Embryonic facial prominence (tissue), 1 donor: ENCODE data around the gene DES.

Source experiments
- DNase-seq: peaks from one replicate; pipeline ENCODE4 v3.0.0-alpha.2; 2016; ENCODE audit errors: extremely low spot score

Gene DES

DNA sequence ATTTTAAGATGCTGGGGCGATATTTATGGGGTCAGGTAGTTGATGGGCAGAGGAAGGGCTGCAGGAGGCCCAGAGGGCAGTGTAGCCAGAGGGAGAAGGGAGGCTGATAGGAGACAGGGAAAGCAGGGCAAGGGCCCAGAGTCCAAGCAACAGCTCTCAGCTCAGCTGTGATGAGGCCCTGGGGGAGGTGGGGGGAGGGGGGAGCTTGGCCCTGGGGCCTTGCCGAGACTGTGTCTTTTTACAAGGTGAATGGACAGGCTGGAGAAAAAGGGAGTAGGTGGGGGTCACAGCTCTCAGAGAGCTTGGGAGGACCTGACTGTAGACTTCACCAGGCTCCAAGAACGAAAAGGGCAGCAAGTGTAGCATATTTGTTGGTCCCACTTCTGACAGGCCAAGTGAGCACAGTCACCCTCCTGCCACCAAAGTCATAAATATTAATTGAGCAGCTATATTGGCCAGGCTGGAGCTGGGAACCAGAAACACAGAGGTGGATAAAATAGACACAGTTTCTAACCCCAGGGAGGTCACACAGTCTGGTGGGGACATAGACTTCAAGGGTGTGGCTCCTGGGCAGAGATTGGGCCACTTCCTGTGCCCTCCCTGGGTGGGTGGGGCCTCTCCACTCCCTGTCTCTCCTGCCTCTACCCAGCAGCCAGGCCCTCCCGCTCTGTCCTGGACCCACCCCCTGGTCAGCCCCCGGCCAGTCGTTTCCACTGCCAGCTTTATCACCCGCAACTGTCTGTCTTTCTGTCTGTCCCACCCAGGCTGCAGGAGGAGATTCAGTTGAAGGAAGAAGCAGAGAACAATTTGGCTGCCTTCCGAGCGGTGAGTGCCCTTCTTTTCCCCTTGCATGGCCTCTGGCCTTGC is 1.4 kb downstream of the DES start:
- no peak for DNase-seq

DNA sequence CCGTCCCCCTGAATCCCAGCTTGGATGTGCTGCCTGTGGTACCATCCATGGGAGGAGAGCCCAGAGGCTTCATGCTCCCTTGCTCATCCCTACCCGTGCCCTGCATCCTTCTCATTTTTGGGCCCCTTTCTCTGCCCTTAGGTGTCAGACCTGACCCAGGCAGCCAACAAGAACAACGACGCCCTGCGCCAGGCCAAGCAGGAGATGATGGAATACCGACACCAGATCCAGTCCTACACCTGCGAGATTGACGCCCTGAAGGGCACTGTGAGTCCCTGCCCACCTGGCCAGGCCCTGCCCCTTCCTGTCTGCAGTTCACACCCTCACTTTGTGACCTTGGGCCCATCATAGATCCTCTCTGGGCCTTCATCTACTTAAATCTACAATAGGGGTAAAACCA is 2.5 kb downstream of the DES start:
- no peak for DNase-seq

DNA sequence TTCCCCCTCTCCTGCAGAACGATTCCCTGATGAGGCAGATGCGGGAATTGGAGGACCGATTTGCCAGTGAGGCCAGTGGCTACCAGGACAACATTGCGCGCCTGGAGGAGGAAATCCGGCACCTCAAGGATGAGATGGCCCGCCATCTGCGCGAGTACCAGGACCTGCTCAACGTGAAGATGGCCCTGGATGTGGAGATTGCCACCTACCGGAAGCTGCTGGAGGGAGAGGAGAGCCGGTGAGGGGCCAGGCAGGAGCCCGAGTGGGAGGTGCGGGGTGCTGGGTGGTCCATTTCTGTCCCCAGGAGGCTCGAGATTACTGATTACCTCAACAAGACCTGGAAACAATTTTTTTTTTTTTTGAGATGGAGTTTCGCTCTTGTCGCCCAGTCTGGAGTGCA is 3.1 kb downstream of the DES start:
- DNase-seq, result no peak

DNA sequence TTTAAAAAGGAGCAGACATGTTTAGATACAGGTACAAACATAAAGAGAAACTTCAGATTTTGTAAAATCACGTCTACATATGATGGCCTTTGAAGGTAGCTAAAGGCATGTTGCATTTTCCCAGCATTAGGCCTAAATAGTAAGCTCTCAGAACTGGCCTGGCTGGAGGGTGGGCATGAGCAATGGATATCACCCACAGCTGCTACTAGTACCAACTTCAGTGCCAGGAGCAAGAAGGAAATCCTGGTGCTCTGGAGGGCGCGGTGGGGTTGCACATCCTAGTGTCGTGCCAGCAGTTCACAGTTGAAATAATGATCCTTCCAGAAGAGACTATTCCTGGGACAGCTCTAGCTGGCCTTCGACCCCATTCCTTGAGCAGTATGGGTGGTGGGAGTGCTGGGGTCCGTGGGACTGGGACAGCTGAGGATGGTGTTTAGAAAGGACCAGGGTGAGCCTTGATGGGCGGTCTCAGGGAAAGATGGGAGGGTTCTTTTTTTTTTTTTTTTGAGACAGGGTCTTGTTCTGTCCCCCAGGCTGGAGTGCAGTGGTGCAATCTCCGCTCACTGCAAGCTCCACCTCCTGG is 4.9 kb downstream of the DES start:
- DNase-seq, result no peak

DNA sequence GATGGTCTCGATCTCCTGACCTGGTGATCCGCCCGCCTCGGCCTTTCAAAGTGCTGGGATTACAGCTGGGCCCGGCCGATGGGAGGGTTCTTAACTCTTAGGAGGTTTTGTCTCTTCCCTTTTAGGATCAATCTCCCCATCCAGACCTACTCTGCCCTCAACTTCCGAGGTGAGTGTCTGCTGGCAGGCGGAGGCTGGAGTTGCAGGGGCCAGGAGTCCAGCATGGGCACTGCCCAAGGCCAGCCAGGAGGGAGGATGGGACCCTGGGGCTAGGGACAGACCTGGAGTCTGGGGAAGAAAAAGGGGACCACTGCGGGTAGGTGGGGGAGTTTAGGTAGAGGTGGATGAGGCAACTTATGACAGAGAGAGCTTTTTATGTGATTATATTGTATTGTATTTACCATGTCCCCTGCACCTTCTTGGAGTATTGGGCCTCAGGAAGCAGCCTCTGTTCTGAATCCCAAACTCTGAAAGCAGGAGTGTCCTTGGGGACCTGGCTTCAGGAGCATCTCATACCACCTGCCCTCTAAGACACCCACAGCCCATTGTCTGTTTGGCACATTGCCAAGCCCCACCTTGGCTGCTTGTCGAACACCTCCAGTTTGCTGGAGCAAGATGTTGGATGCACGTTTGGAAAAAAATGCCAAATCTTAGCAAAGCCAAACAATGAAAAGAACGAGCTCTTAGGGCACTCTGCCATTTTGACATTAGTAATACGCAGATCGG is 5.6 kb downstream of the DES start:
- DNase-seq, result no peak

DNA sequence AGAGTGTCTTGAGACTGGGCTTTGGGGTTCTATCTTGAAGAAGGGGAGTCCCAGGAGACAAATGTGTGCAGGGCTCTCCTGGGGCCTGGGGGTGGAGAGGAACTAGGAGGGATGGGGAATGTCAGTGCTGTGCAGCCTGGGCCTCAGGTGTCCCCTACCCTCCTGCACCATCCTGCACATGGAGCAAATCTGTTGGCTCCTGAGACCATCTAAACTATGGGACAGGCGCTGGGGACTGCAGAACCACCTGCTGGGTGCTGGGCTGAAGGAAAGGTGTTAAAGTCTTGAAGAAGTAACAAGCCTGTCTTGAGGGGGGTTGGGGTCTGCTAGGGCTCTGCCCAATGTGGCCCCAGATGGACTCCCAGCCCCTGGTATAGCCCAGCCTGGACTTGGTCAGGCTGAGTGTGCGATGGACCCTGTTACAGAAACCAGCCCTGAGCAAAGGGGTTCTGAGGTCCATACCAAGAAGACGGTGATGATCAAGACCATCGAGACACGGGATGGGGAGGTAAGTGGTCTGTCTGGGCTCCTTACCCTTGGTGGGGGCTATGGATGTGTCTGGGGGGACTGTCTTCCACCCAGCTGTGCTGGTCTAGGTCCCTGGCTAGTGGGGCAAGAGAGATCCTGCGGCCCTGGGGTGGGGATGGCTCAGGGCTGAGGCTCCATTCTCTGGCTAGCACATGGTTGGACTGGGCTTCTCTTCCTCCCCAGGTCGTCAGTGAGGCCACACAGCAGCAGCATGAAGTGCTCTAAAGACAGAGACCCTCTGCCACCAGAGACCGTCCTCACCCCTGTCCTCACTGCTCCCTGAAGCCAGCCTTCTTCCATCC is 7.3 kb downstream of the DES start:
- DNase-seq, result no peak

DNA sequence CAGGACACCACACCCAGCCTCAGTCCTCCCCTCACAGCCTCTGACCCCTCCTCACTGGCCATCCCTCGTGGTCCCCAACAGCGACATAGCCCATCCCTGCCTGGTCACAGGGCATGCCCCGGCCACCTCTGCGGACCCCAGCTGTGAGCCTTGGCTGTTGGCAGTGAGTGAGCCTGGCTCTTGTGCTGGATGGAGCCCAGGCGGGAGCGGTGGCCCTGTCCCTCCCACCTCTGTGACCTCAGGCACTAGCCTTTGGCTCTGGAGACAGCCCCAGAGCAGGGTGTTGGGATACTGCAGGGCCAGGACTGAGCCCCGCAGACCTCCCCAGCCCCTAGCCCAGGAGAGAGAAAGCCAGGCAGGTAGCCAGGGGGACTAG is 7.9 kb downstream of the DES start:
- no peak for DNase-seq

DNA sequence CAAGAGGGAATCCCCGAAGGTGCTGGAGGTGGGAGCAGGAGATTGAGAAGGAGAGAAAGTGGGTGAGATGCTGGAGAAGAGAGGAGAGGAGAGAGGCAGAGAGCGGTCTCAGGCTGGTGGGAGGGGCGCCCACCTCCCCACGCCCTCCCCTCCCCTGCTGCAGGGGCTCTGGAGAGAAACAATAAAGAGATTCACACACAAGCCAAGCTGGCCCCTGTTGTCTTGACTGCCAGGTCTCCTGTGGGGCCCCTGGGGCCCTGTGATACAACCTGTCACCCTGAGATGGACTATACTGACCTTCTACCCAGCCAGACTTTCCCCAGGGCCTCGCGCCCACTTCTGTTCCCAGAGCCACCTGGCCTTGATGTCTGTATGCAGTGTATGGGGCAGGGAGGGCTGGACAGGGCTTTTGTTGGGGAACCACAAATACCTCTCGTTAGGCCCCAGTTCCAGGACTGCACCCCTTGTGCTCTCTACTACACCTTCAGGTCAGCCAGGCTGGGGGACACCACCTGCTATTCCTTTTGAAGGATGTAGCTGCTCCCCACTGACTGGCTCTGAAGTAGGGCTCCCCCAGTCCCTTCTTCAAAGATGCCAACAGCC is 8.5 kb downstream of the DES start:
- no peak for DNase-seq

DNA sequence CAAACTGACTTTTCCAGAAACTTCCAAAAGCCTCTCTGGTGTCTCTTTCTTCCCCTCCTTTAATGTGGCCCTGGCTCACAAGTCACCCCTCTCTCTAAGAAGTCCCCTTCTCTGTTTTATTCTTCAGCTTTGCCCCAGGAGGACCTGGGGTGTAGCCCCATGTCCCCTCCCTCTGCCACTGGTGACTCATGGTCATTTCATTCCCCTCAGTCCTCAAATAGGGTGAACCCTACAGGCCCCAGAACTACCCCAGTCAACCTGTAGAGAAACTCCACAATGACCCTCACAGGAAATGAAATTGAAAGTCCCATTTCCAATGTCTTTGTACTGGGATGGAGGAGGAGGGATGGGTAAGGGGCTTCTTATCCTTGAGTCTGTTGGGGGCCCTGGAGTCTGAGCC is 10.3 kb downstream of the DES start:
- DNase-seq, result no peak

DNA sequence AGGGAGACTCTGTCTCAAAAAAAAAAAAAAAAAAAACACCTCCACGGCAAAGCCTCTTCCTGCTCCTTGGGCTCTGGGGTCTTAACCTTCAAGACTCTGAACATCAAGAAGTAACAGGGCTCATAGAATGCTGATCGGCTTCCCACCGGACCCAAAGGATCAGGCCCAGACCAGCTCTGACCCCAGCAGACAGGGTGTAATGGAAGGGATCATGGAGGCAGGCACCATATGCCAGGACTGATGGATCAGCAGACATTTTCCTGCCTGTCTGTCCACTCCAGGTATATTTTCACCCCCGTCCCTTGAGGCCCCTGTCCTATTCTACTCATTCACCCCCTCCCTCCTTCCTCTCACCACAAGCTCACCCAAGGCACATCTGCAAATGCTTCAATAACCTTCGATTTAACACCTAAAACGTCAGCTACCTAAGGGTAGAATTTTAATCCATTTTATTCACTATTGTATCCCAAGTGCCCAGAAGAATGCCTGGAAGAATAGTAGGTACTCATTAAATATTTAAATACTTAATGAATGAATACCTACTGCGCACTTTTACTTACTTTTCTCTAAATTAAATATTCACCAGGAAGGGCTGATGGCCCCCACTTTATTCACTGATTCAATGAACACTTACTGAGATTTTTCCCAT is 11.9 kb downstream of the DES start:
- no peak for DNase-seq

DNA sequence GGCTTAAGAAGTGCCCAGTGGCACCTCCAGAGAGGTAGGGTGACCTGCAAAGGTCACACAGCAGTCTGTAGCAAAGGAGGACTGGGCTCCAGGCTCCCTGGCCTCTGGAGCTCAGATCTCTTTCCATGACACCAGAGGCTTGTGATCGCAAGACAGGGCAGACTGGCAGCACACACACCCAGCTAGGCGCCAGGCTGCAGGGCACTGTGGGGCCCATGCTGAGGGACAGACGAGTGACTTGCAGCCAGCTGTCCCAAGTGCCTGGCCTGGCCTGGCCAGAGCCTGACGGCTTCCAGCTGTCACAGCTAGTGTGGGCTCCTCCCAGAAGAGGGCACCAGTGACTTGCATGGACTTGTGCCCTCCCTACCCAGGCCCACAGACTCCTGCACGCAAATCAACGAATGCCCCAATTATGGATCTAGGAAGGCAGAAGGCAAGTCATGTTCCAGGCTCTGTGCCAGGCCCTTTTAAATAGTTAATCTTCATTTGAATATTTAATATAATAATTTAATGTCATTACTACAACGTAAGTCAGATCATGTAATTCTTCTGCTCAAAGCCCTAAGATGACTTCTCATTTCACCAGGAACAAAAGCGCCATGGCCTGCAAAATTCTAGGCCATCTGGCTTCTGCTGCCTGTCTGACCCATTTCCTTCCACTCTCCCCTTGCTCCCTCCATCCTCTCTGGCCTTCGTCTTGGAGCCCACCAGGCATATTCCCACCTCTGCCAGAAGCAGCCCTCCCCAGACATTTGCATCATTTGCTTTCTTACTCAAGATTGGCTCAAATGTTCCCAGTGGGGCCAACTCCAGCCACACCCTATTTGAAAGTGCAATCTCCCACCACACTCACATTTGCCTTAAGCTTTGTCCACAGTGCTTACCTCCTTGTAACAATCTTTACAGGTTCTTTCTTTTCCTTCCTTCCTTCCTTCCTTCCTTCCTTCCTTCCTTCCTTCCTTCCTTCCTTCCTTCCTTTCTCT is 12.7 kb downstream of the DES start:
- no peak for DNase-seq

DNA sequence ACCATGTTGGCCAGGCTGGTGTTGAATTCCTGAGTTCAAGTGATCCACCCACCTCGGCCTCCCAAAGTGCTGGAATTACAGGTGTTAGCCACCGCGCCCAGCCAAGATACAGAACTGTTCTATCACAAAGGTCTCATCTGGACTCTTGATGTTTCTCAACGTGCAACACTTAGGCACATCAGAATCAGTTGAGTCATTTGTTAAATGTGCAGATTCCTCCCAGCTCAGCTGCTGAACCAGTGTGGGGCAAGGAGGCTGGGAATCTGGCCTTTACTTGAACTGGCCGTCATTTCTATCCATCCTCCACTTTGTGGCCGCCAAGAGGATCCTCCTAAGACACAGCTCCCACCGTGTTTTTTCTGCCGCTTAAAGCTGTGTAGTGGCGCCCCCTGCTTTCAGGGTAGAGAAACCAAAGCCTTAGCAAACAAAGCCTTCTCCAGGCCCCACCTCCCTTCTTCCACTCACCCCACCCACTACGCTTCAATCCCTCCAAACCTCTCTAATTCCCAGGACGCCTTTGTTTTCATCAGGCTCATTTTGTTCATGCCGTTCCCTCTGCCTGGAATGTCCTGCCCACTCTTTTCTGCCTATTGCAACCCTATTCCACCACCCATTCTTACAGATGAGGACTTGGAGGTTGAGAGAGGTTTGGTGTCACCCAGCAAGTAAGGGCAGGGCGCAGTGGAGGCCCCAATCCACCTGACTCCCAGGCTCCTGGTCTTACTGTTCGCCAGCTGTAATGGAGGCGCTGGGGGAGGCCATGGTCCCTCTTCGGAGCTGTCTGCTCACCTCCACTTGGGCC is 15.7 kb downstream of the DES start:
- no peak for DNase-seq

DNA sequence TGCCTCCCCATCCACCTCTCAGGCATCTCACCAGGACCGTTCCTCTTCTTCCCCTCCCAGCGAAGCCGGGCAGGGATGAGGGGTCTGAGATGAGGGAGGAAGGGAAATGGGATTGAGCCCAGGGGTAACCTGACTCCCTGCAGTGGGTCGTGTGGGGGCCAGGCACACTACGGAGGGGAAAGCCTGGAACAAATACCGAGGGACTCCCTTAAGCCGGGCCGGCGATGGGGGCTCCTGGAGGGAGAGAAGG is 16.2 kb downstream of the DES start:
- DNase-seq, result no peak

DNA sequence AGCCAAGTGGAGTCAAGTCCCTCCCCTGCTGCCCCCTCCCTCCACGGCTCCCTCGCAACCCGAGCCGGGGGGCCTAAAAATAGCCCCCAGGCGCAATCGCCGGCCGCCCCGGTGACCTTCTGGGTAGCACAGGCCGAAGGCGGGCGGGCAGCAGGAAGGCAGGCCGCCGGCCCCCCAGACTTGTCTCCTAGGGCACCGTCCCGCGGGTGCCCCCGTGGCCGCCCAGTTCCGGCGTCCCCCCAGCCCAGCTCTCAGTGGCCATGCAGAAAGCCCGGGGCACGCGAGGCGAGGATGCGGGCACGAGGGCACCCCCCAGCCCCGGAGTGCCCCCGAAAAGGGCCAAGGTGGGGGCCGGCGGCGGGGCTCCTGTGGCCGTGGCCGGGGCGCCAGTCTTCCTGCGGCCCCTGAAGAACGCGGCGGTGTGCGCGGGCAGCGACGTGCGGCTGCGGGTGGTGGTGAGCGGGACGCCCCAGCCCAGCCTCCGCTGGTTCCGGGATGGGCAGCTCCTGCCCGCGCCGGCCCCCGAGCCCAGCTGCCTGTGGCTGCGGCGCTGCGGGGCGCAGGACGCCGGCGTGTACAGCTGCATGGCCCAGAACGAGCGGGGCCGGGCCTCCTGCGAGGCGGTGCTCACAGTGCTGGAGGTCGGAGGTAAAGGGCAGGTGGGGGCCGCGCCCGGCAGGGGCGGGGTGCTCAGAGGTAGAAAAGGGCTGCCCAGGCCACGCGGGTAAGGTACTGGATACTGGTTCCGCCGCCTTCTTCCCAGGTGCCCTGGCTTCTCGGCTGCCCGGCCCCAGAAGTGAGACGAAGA is 16.7 kb downstream of the DES start, which contains the start of gene SPEG:
TSS of gene SPEG (plus strand) at position 126 of the 808 bp plus-strand sequence. CDS start at position 261, 135 bp downstream.
- DNase-seq, result no peak

DNA sequence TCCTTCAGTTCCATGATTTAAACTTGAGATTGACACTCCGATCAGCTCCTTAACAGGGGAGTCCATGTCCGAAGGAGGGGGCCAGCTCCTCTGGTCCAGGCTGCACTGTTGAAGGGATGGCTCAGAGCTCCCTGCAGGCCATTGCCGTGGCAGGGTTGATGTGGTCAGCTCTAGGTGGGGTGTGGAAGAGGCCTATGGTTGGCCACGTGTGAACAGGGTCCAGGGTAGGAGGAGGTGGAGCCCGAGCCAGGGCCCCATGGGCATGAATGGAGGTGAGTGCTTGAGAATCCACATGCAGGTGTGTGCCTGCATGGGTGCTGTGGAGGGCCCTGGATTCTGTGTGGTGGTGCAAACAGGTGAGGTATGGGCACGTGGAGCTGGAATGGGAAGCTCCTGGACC is 17.5 kb downstream of the DES start:
- no peak for DNase-seq

DNA sequence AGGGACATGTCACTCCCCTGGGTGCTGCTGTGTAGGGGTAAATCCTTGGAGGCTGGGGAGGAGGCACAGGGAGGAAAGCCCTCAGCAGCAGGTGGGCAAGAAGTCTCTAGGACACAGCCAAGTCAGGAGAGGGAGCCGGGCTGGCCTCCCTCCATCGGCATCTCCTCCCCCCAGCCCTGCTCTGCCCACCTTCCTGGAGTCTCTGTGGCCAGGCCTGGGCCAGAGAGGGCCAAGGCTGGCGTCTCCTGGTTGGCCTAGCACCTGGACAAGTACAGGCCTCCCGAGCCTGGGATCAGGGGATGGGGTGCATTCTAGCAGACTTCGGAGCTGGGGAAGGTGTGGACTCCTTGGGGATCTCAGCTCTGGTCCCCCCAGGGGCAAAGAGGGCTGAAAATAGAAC is 18.3 kb downstream of the DES start:
- DNase-seq, result no peak

DNA sequence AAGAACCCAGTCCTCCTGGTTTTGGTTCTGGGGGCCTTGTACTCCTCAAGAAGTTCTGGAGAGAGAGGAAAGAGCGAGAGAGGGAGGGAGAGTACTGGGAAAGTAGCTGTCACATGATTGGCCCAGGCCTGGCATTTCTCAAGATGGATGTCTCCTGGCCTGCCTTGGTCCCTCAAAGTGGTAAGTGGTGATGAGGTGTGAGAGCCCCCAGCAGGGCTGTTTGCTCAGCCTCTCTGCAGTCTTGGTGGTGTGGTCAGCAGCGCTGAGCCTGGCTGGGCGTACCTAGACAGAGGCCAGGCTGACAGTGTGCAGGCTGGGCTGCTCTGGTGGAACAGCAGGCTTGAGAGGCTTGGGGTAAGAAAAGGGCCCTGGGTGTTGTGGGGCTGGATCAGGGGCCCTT is 19.0 kb downstream of the DES start:
- no peak for DNase-seq

DNA sequence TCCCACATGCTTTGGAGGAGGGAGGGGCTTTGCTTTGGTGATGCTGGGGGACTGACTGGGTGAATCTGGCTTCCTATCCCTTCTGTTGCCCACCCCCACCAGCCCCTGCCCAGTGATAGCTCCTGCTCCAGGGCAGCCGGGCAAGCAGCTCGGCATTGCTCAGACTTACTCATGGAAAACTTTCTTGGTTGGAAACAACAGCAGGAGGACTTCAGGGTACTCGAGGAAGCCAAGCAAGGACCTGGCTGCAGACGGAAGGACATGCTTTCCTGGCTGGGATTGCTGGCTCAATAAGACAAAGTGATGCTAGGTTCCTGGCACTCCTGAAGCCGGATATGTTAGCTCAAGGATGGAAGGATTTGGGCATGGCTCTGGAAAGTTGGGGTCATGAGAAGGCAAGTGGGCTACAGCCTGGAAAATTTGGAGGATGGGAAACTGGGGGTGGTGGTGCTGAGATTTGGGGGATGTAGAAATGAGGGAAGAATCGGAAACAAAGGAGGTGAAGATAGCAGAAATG is 19.6 kb downstream of the DES start:
- DNase-seq, result no peak
